KOPT-K1 (cell line): ENCODE data around the gene RBM3.
"Not testable (repeated sequence)": the region's sequence is repeated elsewhere in the genome, so short reads cannot be mapped to it uniquely, and the experiment has no call there.

Source experiments
- H3K27ac ChIP-seq: fragments of 200-600 bp; sonication (generic); 2 replicates; pipeline ENCODE4 v1.5.1; 2016; ENCODE audit warnings: antibody characterized with exemption, mild to moderate bottlenecking, low read depth, low read length; ENCODE audit not compliant: poor library complexity, severe bottlenecking
- H3K36me3 ChIP-seq: fragments of 200-600 bp; sonication (generic); 2 replicates; pipeline ENCODE4 v1.5.1; 2017; ENCODE audit warnings: antibody characterized with exemption, mild to moderate bottlenecking, low read length, moderate library complexity; ENCODE audit not compliant: insufficient read depth
- H3K9me3 ChIP-seq: fragments of 200-600 bp; sonication (generic); 2 replicates; pipeline ENCODE4 v1.5.1; 2017; ENCODE audit warnings: antibody characterized with exemption, low read length, mild to moderate bottlenecking; ENCODE audit not compliant: insufficient read depth, poor library complexity, severe bottlenecking

Gene RBM3

DNA sequence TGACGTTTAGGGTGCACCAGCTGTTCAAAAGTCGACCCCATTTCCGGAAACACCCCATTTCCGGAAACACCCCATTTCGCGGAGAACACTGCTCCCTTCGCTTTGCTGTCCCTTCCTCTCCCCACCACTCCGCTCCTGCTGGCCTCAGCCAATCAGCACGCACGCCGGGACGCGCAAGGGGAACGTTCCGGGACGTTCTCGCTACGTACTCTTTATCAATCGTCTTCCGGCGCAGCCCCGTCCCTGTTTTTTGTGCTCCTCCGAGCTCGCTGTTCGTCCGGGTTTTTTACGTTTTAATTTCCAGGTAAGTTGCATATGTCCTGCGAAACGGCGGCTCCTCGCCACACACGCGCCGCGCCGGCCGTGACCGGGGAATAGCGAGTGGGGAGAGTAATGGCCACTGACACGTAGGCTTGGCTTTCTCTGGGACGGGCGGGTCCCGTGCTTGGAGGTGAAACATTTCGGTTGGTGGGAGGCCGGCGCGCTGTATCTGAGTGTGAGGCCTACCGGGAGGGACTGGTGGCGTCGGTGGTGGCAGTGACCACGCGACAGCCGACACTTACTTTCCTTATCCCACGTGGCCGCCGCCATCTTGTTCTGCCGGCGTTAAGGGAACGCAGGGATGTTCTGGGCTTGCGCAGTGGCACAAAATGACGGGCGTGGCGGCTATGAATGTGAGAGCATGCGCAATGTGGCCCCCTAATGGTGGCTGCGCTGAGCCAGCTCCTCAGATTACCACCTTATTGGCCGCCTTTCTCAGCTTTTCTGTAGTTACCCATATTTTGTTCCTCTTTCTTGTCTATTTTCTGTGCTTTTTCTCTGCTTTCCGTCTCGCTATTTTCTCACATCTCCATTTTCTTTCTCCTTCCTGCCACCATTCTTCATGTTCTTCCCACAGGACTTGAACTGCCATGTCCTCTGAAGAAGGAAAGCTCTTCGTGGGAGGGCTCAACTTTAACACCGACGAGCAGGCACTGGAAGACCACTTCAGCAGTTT is at the start of gene RBM3:
Gene RBM3 (plus strand): TSS at position 215 of the 997 bp plus-strand sequence. CDS start 697 bp downstream, at position 912.
- no peaks in the 10 kb centered on the region for H3K9me3 ChIP-seq
- peak within 1 kb of the TSS; percentile 98 for H3K27ac ChIP-seq
- peaks cover 48% of the 10 kb centered on the region for H3K36me3 ChIP-seq

GRCh38 chrX:48525853-48526252 is 48.4 kb upstream of the RBM3 start:
- H3K36me3 ChIP-seq: peaks cover 68% of the 10 kb centered on the region
- not testable (repeated sequence) for H3K9me3 ChIP-seq, H3K27ac ChIP-seq

DNA sequence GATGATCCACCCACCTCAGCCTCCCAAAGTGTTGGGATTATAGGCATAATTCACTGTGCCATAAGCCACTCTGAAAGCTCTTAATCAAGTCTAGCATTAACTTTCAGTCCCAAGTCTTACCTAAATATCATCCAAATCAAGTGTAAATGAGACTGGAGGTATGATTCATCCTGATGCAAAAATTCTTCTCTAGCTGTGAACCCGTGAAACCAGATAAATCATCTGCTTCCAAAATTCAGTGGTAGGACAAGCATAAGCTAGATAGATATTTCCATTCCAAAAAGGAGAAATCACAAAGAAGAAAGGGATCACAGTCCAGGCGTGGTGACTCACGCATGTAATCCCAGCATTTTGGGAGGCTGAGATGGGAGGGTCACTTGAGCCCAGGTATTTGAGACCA is 43.5 kb upstream of the RBM3 start:
- Histone ChIP-seq H3K27ac (no peak overlapping the region), H3K9me3 (no peaks in the 10 kb centered on the region), H3K36me3 (peaks cover 49% of the 10 kb centered on the region)

GRCh38 chrX:48531358-48531959 is 42.8 kb upstream of the RBM3 start:
- no peak overlapping the region for H3K27ac ChIP-seq
- H3K9me3 ChIP-seq: no peaks in the 10 kb centered on the region
- H3K36me3 ChIP-seq: peaks cover 42% of the 10 kb centered on the region

GRCh38 chrX:48532161-48532560 is 42.1 kb upstream of the RBM3 start:
- H3K9me3 ChIP-seq: no peaks in the 10 kb centered on the region
- H3K27ac ChIP-seq: no peak overlapping the region
- H3K36me3 ChIP-seq: peaks cover 35% of the 10 kb centered on the region

- no peak overlapping the region for H3K27ac ChIP-seq
- no peaks in the 10 kb centered on the region for H3K9me3 ChIP-seq
- peaks cover 25% of the 10 kb centered on the region for H3K36me3 ChIP-seq
Observed at GRCh38 chrX:48533165-48533564, 41.1 kb upstream of the RBM3 start.

DNA sequence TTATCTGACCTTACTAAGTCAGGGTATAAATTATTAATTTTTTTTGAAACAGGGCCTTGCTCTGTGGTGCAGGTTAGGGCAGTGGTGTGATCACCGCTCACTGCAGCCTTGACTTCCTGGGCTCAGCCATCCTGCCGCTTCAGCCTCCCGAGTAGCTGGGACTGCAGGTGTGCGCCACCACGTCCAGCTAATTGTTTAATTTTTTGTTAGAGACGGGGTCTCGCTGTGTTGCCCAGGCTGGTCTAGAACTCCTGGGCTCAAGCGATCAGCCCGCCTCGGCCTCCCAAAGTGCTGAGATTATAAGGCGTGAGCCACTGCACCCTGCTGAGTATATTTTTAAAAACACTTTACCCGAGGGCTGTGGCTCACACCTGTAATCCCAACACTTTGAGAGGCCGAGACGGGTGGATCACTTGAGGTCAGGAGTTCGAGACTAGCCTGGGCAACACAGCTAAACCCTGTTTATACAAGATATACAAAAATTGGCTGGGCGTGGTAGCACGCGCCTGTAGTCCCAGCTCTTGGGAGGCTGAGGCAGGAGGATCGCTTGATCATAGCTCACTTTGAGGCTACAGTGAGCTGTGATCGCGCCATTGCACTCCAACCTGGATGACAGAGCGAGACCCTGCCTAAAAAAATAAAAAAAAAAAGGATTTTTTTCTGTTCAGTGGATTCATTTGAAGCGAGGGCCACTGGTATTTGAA is 35.5 kb upstream of the RBM3 start:
- peak overlapping the region; percentile 25 for H3K27ac ChIP-seq
- H3K36me3 ChIP-seq: peaks cover 24% of the 10 kb centered on the region
- H3K9me3 ChIP-seq: no peaks in the 10 kb centered on the region

DNA sequence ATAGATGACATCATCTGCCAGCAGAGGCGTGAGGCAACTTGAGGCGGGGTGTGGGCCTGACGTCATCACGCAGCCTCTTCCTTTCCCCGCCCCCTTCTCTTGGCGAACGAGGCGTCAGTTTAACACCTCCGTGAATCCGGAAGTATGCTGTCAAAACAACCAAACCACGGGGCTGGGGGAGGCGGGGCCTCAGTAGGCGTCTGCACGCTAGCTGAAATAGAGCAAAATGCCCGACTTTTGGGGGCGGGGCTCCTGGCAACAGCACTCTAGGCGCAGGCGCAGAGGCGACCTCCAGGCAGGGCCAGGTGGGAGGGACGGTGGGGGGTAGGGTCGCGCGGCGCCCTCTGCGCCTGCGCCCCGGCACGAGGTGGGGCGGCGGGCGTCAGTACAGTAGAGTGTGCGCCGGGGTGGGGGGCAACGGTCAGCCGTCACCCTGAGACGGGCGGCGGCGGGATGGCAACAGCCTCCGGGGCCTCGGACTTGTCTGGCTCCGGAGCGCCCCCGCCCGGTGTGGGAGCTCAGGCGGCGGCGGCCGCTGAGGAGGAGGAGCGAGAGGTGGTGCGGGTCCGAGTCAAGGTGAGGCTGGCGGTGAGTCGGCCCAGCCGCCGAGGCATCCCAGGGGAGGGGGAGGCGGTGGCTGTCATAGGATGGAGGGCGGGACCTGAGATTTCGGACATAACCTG is 34.8 kb upstream of the RBM3 start, which contains the start of gene TBC1D25:
Gene TBC1D25 (plus strand): TSS at position 370 of the 683 bp plus-strand sequence. CDS start 84 bp downstream, at position 454.
- peak within 1 kb of the TSS; percentile 77 for H3K27ac ChIP-seq
- no peaks in the 10 kb centered on the region for H3K9me3 ChIP-seq
- peaks cover 29% of the 10 kb centered on the region for H3K36me3 ChIP-seq

GRCh38 chrX:48540028-48540375 is 34.3 kb upstream of the RBM3 start:
- Histone ChIP-seq H3K27ac (peak overlapping the region; percentile 77), H3K9me3 (no peaks in the 10 kb centered on the region)

DNA sequence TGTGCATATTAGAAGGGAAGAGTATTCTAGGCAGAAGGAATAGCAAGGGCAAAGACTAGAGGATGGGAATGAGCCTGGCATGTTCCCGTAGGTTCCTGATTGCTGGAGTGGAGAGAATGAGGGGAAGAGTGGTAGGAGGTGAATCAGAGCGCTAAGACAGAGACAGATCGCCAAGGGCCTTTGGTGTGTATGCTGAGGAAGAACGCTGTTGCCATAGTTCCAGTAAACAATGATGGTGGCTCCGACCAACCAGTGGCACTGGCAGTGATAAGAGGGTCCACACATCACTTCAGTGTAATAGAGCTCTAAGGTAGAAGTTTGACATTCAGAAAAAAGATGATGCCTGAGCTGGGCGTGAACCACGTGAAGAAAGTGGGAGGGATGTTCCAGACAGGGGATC is 33.8 kb upstream of the RBM3 start:
- H3K27ac ChIP-seq: peak overlapping the region; percentile 77
- H3K36me3 ChIP-seq: peaks cover 38% of the 10 kb centered on the region
- no peaks in the 10 kb centered on the region for H3K9me3 ChIP-seq

More at GRCh38 chrX:48540028-48540375, 34.3 kb upstream of the RBM3 start:
- peaks cover 34% of the 10 kb centered on the region for H3K36me3 ChIP-seq

DNA sequence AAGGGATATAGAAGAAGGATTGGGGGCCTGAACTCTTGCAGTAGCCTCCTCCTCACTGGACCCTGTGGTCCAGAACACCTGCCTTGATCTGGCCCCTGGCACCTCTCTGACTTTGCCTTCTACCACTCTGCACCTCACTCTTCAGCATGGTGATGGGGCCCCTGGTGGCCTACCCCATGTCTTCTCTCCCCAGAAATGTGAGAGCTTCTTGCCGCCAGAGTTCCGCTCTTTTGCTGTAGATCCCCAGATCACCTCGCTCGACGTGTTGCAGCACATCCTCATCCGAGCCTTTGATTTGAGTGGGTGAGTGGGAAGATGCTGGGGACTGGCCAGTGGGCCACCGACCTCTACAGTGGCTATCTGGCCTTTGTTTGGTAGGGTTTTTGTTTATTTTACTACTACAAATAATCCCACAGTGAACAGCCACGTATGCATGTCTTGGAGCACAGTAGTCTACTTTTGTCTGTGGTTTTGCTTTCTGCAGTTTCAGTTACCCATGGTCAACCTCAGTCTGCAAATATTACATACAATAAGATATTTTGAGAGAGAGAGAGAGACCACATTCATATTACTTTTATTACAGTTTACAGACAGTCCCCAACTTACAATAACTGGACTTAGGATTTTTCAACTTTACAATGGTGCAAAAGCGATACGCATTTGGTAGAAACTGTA is 33.0 kb upstream of the RBM3 start:
- Histone ChIP-seq H3K36me3 (peaks cover 40% of the 10 kb centered on the region), H3K27ac (peak overlapping the region; percentile 77), H3K9me3 (no peaks in the 10 kb centered on the region)

- peaks cover 44% of the 10 kb centered on the region for H3K36me3 ChIP-seq
- H3K9me3 ChIP-seq: no peaks in the 10 kb centered on the region
- no peak overlapping the region for H3K27ac ChIP-seq
Observed at GRCh38 chrX:48548871-48549270, 25.4 kb upstream of the RBM3 start.

DNA sequence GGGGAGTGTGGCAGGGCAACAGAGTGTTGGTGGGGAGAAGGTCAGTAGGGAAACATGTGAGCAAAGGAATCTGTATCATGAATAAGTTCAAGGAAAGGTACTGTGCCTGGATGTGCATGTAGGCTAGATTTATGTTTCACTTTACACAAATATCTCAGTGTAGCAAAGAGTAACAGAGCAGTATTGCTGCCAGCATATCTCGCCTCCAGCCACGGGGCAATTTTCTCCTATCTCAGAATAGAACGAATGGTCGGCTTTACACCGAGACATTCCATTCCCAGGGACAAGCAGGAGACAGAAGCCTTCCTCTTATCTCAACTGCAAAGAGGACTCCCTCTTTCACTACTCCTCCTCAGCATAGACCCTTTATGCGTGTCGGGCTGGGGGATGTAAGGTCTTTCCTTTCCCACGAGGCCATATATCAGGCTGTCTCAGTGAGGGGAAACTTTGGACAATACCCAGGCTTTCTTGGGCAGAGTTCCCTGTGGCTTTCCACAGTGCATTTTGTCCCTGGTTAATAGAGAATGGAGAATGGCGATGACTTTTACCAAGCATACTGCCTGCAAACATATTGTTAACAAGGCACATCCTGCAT is 18.5 kb upstream of the RBM3 start:
- not testable (repeated sequence) for H3K9me3 ChIP-seq, H3K27ac ChIP-seq
- H3K36me3 ChIP-seq: peaks cover 51% of the 10 kb centered on the region

- H3K9me3 ChIP-seq: no peaks in the 10 kb centered on the region
- no peak overlapping the region for H3K27ac ChIP-seq
- peaks cover 67% of the 10 kb centered on the region for H3K36me3 ChIP-seq
Observed at GRCh38 chrX:48558271-48558670, 16.0 kb upstream of the RBM3 start.
